HL-60 (cell line): ENCODE measurements around the gene ENOX1.

Experiments
- DNase-seq, 2 experiments: peaks; one replicate each; pipeline ENCODE4 v3.0.0-alpha.2; 2010 to 2020; ENCODE audit warnings: low read depth in 1 of 2, low spot score in 1 of 2
- H3K27ac ChIP-seq: fragments of 250-450 bp; sonication (Bioruptor Pico); replicated peaks from 2 replicates; pipeline ENCODE4 v1.5.1; 2020; ENCODE audit warnings: mild to moderate bottlenecking, moderate library complexity
- H3K27me3 ChIP-seq: fragments of 250-450 bp; sonication (Bioruptor Pico); 2 replicates; pipeline ENCODE4 v1.5.1; 2021; ENCODE audit warnings: mild to moderate bottlenecking, moderate library complexity; ENCODE audit not compliant: insufficient read depth, poor library complexity, severe bottlenecking
- H3K4me3 ChIP-seq: replicated peaks from 2 replicates; pipeline ENCODE4 v1.5.1; 2011; ENCODE audit warnings: mild to moderate bottlenecking, control low read depth, low read length; ENCODE audit not compliant: insufficient read depth
- GABPA ChIP-seq: IDR thresholded peaks from 2 replicates; pipeline ENCODE4 v1.6.1; 2012; ENCODE audit warnings: low read depth
- POLR2AphosphoS5 ChIP-seq: IDR thresholded peaks from 2 replicates; pipeline ENCODE4 v1.6.1; 2012; ENCODE audit warnings: low read depth
- SPI1 ChIP-seq: IDR thresholded peaks from 2 replicates; pipeline ENCODE4 v1.6.1; 2012; ENCODE audit warnings: low read depth, mild to moderate bottlenecking, borderline replicate concordance
- TF ChIP-seq, protein P1 (sequence below): IDR thresholded peaks from one replicate; pipeline ENCODE4 v1.5.1; 2011; ENCODE audit warnings: low read length, control low read depth, inconsistent platforms; ENCODE audit not compliant: insufficient read depth
- TF ChIP-seq, protein P2 (sequence below): IDR thresholded peaks from 2 replicates; pipeline ENCODE4 v1.6.1; 2012; ENCODE audit warnings: low read depth; ENCODE audit not compliant: insufficient replicate concordance

ENOX1 gene

DNA sequence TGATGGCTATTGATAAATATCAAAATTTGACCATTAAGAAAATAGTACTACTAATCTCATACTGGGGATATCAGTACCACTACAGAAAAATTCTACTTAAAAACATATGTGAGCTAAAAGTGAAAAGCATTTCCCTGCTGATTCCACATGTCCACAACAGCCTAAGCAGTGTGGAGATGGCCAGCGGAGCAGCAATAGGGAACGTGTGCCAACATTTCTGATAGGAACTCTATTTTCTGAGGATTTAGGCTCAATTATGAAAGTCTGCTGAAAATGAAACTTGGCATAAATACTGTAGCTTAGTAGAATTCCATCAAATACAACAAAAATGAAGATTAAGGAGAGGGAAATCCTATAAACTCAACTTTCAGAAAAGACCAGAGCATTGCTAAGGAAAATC lies 311.6 kb downstream of the ENOX1 start:
- no peak overlapping the region for H3K27ac ChIP-seq
- DNase-seq = no peak
- no peak overlapping the region for H3K4me3 ChIP-seq
- TF ChIP-seq, protein P1, sequence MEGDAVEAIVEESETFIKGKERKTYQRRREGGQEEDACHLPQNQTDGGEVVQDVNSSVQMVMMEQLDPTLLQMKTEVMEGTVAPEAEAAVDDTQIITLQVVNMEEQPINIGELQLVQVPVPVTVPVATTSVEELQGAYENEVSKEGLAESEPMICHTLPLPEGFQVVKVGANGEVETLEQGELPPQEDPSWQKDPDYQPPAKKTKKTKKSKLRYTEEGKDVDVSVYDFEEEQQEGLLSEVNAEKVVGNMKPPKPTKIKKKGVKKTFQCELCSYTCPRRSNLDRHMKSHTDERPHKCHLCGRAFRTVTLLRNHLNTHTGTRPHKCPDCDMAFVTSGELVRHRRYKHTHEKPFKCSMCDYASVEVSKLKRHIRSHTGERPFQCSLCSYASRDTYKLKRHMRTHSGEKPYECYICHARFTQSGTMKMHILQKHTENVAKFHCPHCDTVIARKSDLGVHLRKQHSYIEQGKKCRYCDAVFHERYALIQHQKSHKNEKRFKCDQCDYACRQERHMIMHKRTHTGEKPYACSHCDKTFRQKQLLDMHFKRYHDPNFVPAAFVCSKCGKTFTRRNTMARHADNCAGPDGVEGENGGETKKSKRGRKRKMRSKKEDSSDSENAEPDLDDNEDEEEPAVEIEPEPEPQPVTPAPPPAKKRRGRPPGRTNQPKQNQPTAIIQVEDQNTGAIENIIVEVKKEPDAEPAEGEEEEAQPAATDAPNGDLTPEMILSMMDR = no peak
- TF ChIP-seq POLR2AphosphoS5 = no peak
- TF ChIP-seq SPI1 = no peak
- TF ChIP-seq, protein P2, sequence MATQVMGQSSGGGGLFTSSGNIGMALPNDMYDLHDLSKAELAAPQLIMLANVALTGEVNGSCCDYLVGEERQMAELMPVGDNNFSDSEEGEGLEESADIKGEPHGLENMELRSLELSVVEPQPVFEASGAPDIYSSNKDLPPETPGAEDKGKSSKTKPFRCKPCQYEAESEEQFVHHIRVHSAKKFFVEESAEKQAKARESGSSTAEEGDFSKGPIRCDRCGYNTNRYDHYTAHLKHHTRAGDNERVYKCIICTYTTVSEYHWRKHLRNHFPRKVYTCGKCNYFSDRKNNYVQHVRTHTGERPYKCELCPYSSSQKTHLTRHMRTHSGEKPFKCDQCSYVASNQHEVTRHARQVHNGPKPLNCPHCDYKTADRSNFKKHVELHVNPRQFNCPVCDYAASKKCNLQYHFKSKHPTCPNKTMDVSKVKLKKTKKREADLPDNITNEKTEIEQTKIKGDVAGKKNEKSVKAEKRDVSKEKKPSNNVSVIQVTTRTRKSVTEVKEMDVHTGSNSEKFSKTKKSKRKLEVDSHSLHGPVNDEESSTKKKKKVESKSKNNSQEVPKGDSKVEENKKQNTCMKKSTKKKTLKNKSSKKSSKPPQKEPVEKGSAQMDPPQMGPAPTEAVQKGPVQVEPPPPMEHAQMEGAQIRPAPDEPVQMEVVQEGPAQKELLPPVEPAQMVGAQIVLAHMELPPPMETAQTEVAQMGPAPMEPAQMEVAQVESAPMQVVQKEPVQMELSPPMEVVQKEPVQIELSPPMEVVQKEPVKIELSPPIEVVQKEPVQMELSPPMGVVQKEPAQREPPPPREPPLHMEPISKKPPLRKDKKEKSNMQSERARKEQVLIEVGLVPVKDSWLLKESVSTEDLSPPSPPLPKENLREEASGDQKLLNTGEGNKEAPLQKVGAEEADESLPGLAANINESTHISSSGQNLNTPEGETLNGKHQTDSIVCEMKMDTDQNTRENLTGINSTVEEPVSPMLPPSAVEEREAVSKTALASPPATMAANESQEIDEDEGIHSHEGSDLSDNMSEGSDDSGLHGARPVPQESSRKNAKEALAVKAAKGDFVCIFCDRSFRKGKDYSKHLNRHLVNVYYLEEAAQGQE = no peak
- TF ChIP-seq GABPA = no peak
- peaks cover 4% of the 10 kb centered on the region for H3K27me3 ChIP-seq

DNA sequence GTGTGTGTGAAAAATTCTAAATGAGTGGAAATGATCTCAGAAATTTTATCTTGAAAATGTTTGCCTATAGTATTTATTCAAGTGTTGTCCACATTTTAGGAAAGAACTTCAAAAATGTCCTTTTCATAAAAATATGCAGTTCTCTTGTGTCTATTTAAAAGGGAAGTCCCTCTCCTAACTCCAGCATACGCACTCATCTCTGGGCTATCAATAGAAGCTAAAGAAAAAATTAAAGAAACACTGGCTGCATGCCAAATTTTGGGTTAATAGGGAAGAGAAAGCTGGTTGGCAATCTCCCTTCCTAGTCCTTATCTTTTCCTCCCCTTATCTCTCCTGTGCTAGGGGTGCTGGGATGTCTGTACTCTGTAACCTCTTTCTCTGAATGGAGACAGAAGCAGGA lies 313.3 kb downstream of the ENOX1 start:
- Histone ChIP-seq H3K4me3 (no peak overlapping the region), H3K27ac (no peak overlapping the region), H3K27me3 (peaks cover 4% of the 10 kb centered on the region)
- TF ChIP-seq POLR2AphosphoS5 (no peak), SPI1 (no peak), GABPA (no peak)
- TF ChIP-seq, protein P1 = no peak
- TF ChIP-seq, protein P2 = no peak
- no peak for DNase-seq

DNA sequence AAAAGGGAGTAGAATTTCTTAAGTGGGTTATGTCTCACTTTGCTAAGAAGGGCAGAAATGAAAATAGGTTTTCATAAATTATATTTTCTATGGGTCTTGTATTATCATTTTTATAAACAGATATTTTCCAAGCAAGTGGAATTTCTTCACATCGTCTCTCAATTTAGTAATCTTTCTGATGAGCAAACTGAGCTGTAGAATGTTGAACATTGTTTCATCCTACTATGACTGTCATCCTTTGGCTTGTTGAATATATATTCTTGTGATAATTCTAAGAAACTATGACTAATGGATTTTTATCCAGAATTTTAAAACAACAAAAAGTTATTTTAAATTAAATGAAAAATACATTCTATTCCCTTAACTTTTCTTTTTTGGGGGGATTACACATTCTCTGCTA lies 313.8 kb downstream of the ENOX1 start:
- peaks cover 4% of the 10 kb centered on the region for H3K27me3 ChIP-seq
- DNase-seq = no peak
- no peak overlapping the region for H3K27ac ChIP-seq
- TF ChIP-seq, protein P1 = no peak
- TF ChIP-seq, protein P2 = no peak
- TF ChIP-seq GABPA (no peak), SPI1 (no peak), POLR2AphosphoS5 (no peak)
- no peak overlapping the region for H3K4me3 ChIP-seq
